Panc1 (cell line): ENCODE results near the gene DDX17. TPM values are rescaled to one million over a fixed set of nuclear protein-coding genes. Genes with fewer than 3 reads are reported as not detected.

Experiments used
- ATAC-seq: fragments of 200-7000 bp; cut with Tn5 transposase; 2 replicates; pipeline ENCODE4 v1.9.1; 2020; ENCODE audit warnings: mild to moderate bottlenecking, moderate library complexity
- BruUV-seq: library from RNA; stranded (reverse); fragments of 400-500 nt; replicated peaks from 2 replicates; lab custom pipeline; 2021; lab: Mats Ljungman, UMichigan
- CTCF ChIA-PET: fragments of 300-600 bp; sonication (Branson Sonifier 250); formaldehyde crosslinking; loops from one replicate; lab custom pipeline; 2022; ENCODE audit warnings: antibody characterized with exemption; lab: Charles Lee
- POLR2A ChIA-PET: fragments of 300-600 bp; sonication (Branson Sonifier 250); formaldehyde crosslinking; loops from one replicate; lab custom pipeline; 2022; ENCODE audit warnings: antibody characterized with exemption; lab: Charles Lee
- DNase-seq: peaks from one replicate; pipeline ENCODE4 v3.0.0-alpha.2; 2010; ENCODE audit warnings: low read depth, low spot score
- H3K27ac ChIP-seq: 2 replicates; pipeline ENCODE4 v1.5.1; 2011; ENCODE audit warnings: mild to moderate bottlenecking, low read length, inconsistent platforms
- H3K27me3 ChIP-seq: fragments of 200-500 bp; sonication (Bioruptor generic); 2 replicates; pipeline ENCODE4 v1.6.0; 2014; ENCODE audit warnings: low read length, inconsistent platforms; ENCODE audit not compliant: control insufficient read depth, insufficient read depth
- H3K36me3 ChIP-seq: fragments of 200-500 bp; sonication (Bioruptor generic); 2 replicates; pipeline ENCODE4 v1.5.1; 2014; ENCODE audit warnings: inconsistent platforms, mild to moderate bottlenecking, low read length, moderate library complexity; ENCODE audit not compliant: control insufficient read depth, insufficient read depth
- H3K4me1 ChIP-seq: 2 replicates; pipeline ENCODE4 v1.5.1; 2011; ENCODE audit warnings: inconsistent platforms, mild to moderate bottlenecking, low read length, moderate library complexity; ENCODE audit not compliant: control insufficient read depth, insufficient read depth
- H3K4me3 ChIP-seq, 2 experiments: 2 replicates each; pipeline ENCODE4 v1.5.1; 2011 to 2012; ENCODE audit warnings: low read depth in 2 of 2, low read length in 2 of 2, mild to moderate bottlenecking in 2 of 2, inconsistent platforms in 1 of 2, moderate library complexity in 1 of 2
- H3K9me3 ChIP-seq: fragments of 200-500 bp; sonication (Bioruptor generic); 2 replicates; pipeline ENCODE4 v1.5.1; 2014; ENCODE audit warnings: low read depth, mild to moderate bottlenecking, inconsistent platforms, low read length, moderate library complexity; ENCODE audit not compliant: control insufficient read depth, insufficient read depth
- CTCF ChIP-seq: fragments of 450-650 bp; IDR thresholded peaks from 2 replicates; pipeline ENCODE4 v1.5.1; 2017; ENCODE audit warnings: mild to moderate bottlenecking
- POLR2AphosphoS5 ChIP-seq: IDR thresholded peaks from 2 replicates; pipeline ENCODE4 v1.6.1; 2012; ENCODE audit warnings: mild to moderate bottlenecking, low read depth, low read length, moderate library complexity
- REST ChIP-seq, 2 experiments: IDR thresholded peaks; 2 replicates each; pipeline ENCODE4 v1.6.1; 2011 to 2012; ENCODE audit warnings: low read depth in 2 of 2, control low read depth in 1 of 2, low read length in 1 of 2, mild to moderate bottlenecking in 1 of 2, moderate library complexity in 1 of 2; ENCODE audit not compliant: insufficient read depth in 1 of 2
- SIN3A ChIP-seq: IDR thresholded peaks from 2 replicates; pipeline ENCODE4 v1.6.1; 2012; ENCODE audit warnings: low read depth, mild to moderate bottlenecking, low read length, moderate library complexity, borderline replicate concordance; ENCODE audit not compliant: insufficient read depth
- TCF7L2 ChIP-seq: IDR thresholded peaks from 2 replicates; pipeline ENCODE4 v1.6.1; 2011; ENCODE audit warnings: mild to moderate bottlenecking, low read depth, low read length, inconsistent platforms
- in situ Hi-C: cut with HindIII; loops from 2 replicates; pipeline ENCODE4 v1.10.0; 2016; ENCODE audit warnings: low sequenced_read_pairs, low pct_unique_long_range_greater_than_20kb
- intact Hi-C: fragments of 100-400 bp; cut with micrococcal nuclease; formaldehyde crosslinking; loops from one replicate; pipeline ENCODE4 v1.10.0; 2022; ENCODE audit not compliant: unreplicated experiment
- total RNA-seq: library from RNA; stranded (reverse); gene quantifications from one replicate; pipeline ENCODE4 v1.2.1, GENCODE V29; 2021; ENCODE audit not compliant: unreplicated experiment

DDX17 gene
- total RNA-seq, 1 experiment from 2014 or later: 277 TPM

DNA sequence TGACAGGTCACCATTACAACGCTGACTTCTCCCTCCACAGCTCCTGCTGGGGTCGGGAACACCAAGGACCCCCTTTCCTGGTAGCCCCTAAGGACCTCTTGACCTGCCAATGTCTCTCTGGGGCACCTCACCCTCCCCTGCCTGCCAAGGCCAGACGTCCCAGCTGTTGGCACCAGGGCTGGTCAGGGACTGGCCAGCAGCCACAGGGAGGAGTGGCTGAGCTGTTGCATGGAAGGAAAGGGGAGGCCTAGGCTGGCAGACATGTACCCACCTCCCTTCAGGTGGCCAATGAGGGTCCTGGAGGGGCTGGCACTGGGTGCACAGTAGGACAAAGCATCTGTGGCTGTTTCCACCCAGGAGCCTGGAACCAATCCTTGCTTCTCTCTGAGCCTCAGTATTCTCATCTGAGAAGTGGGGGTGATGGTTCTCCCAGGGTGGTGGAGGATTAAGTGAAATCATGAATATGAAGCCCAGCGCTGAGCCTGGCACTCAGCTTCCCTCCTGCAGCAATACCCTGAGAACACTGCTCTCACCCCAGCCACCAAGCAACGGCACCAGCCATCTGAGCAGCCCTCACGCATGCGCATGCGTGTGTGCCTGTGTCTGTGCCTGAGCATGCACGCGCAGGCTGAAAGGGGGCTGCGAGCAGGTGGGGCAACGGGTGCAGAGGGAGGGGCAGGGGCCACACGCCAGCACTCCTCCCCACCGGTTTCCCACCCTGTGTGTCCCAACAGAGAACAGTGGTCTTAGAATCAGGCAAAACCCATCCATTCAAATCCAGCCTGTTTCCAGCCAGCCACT, 57.0 kb downstream of the DDX17 start:
- in situ Hi-C loops: no loop called here
- H3K27me3 ChIP-seq: no peaks in the 10 kb centered on the region
- TF ChIP-seq REST (IDR thresholded peaks at IDR 0.05; ENCODE audit: insufficient read depth in 1 of 2, low read depth in 2 of 2, low read length in 1 of 2): no peak
- no peak for TF ChIP-seq SIN3A
- no peak for TF ChIP-seq CTCF
- TF ChIP-seq POLR2AphosphoS5: no peak
- no peak for TF ChIP-seq TCF7L2
- H3K27ac ChIP-seq: no peak overlapping the region
- no peaks in the 10 kb centered on the region for H3K4me1 ChIP-seq
- DNase-seq: no peak
- H3K4me3 ChIP-seq: no peak overlapping the region
- H3K9me3 ChIP-seq: no peaks in the 10 kb centered on the region
- ChIA-PET CTCF (no interaction called here), POLR2A (interaction anchor here (0.5 kb wide), 1 partner anchor 9 kb away, joined by 5 read pairs; no protein-coding TSS in a partner anchor)
- peak; percentile 55; the same call in 1 of the 2 replicates for ATAC-seq
- no peaks in the 10 kb centered on the region for H3K36me3 ChIP-seq
- intact Hi-C loops: no loop called here
- BruUV-seq: no TSS peak

DNA sequence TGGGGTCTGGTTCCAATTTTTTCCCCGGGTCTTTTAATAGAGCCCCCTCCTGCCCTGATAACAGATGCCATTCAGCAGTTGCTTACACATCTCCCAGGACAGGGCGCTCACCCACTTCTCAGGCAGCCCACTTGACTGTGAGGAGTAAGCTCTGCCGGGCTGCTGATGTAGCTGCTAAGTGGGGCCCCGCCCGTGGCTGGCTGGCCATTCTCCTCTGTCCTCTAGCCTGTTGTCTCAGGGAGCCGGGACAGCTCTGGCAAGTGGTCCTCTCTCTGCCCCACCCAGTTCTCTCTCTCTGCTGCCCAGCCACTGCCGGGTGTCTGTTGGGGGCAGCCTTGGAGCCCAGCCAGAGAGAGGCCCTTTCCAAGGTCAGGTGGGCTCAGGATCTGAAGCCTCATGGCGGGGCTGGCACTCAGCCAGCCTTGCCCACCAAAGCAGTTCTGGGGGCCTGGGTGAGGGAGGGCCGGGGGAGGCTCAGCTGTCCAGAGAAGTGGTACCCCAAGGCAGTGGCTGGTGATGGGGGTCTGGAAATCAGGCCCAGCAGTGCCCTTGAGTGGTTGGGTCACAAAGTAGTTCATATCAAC, 60.0 kb downstream of the DDX17 start:
- no peak for TF ChIP-seq CTCF
- no peaks in the 10 kb centered on the region for H3K27me3 ChIP-seq
- no peaks in the 10 kb centered on the region for H3K4me1 ChIP-seq
- in situ Hi-C loops (no loop called here), intact Hi-C loops (no loop called here)
- POLR2A ChIA-PET: no interaction called here
- DNase-seq (no peak), ATAC-seq (no peak)
- no peak overlapping the region for H3K4me3 ChIP-seq
- no peaks in the 10 kb centered on the region for H3K9me3 ChIP-seq
- H3K27ac ChIP-seq: no peak overlapping the region
- no TSS peak for BruUV-seq
- no peaks in the 10 kb centered on the region for H3K36me3 ChIP-seq
- CTCF ChIA-PET: no interaction called here
